CD14-positive monocyte (primary cell): ENCODE measurements around the gene RGS7. TPM values are rescaled to one million over a fixed set of nuclear protein-coding genes. Genes with fewer than 3 reads are reported as not detected.

Experiments
- DNase-seq, 3 donors: peaks; one replicate each; pipeline ENCODE4 v3.0.0-alpha.2; 2011 to 2022
- H2AFZ ChIP-seq: 2 replicates; pipeline ENCODE4 v1.6.0; 2012; ENCODE audit warnings: mild to moderate bottlenecking, low read depth, low read length, inconsistent platforms; ENCODE audit not compliant: insufficient read depth, poor library complexity, severe bottlenecking
- H3K27ac ChIP-seq, 2 donors: 1 replicate in 1 of 2; 2 replicates in 1 of 2; pipeline ENCODE4 v1.5.1; 2012 to 2013; ENCODE audit warnings: low read length in 2 of 2, control low read depth in 1 of 2, inconsistent platforms in 1 of 2, low read depth in 1 of 2, mild to moderate bottlenecking in 1 of 2
- H3K27me3 ChIP-seq, 2 donors: one replicate each; pipeline versions ENCODE4 v1.6.0 to v1.6.1; 2011 to 2013; ENCODE audit warnings: low read length in 2 of 2; ENCODE audit not compliant: control insufficient read depth in 2 of 2, insufficient read depth in 2 of 2
- H3K36me3 ChIP-seq, 2 donors: replicated peaks in 1 of 2; 1 replicate in 1 of 2; 2 replicates in 1 of 2; pipeline versions ENCODE4 v1.5.1 to v1.6.1; 2012 to 2013; ENCODE audit warnings: low read length in 2 of 2, control low read depth in 1 of 2, inconsistent platforms in 1 of 2, mild to moderate bottlenecking in 1 of 2; ENCODE audit not compliant: insufficient read depth in 2 of 2, control insufficient read depth in 1 of 2
- H3K4me1 ChIP-seq, 2 donors: 1 replicate in 1 of 2; 2 replicates in 1 of 2; pipeline versions ENCODE4 v1.5.1 to v1.6.1; 2012 to 2013; ENCODE audit warnings: low read length in 2 of 2, control low read depth in 1 of 2, inconsistent platforms in 1 of 2, mild to moderate bottlenecking in 1 of 2, moderate library complexity in 1 of 2; ENCODE audit not compliant: insufficient read depth in 2 of 2, control insufficient read depth in 1 of 2
- H3K4me2 ChIP-seq: replicated peaks from 2 replicates; pipeline ENCODE3; 2012; ENCODE audit warnings: low read length, moderate library complexity, mild to moderate bottlenecking; ENCODE audit not compliant: poor library complexity, severe bottlenecking; ENCODE audit errors: extremely low read depth
- H3K4me3 ChIP-seq, 3 experiments: fragments of 200-600 bp in 1 of 3; sonication (generic) in 1 of 3; replicated peaks in 1 of 3; 1 replicate in 2 of 3; 2 replicates in 1 of 3; pipeline ENCODE4 v1.5.1; 2011 to 2013; ENCODE audit warnings: low read length in 3 of 3, mild to moderate bottlenecking in 3 of 3, control low read depth in 2 of 3, low read depth in 2 of 3, inconsistent platforms in 1 of 3, moderate library complexity in 1 of 3
- H3K79me2 ChIP-seq: 2 replicates; pipeline ENCODE4 v1.6.0; 2012; ENCODE audit warnings: mild to moderate bottlenecking, control low read depth, inconsistent platforms, low read length, moderate library complexity; ENCODE audit not compliant: insufficient read depth
- H3K9ac ChIP-seq: 2 replicates; pipeline ENCODE4 v1.6.0; 2017; ENCODE audit warnings: low read length, mild to moderate bottlenecking; ENCODE audit not compliant: insufficient read depth, poor library complexity, severe bottlenecking
- H3K9me3 ChIP-seq, 2 donors: replicated peaks in 1 of 2; 1 replicate in 1 of 2; 2 replicates in 1 of 2; pipeline versions ENCODE4 v1.5.1 to v1.6.1; 2012 to 2013; ENCODE audit warnings: low read length in 2 of 2, control low read depth in 1 of 2; ENCODE audit not compliant: control insufficient read depth in 1 of 2, insufficient read depth in 1 of 2
- H4K20me1 ChIP-seq: 2 replicates; pipeline ENCODE4 v1.6.0; 2012; ENCODE audit warnings: mild to moderate bottlenecking, low read length, control low read depth, moderate library complexity; ENCODE audit not compliant: insufficient read depth
- H3K27ac Mint-ChIP-seq, 7 donors: one replicate each; pipeline ENCODE4 v1.8.0; 2020; ENCODE audit warnings: mild to moderate bottlenecking in 7 of 7, mixed read lengths in 7 of 7, moderate library complexity in 6 of 7, inconsistent platforms in 2 of 7
- H3K27me3 Mint-ChIP-seq, 3 donors: one replicate each; pipeline ENCODE4 v1.8.0; 2021 to 2022; ENCODE audit warnings: low read depth in 3 of 3, mild to moderate bottlenecking in 3 of 3, mixed read lengths in 3 of 3, moderate library complexity in 3 of 3, inconsistent platforms in 1 of 3
- H3K36me3 Mint-ChIP-seq, 2 donors: one replicate each; pipeline ENCODE4 v1.8.0; 2020; ENCODE audit warnings: mixed read lengths in 2 of 2, inconsistent platforms in 1 of 2, mild to moderate bottlenecking in 1 of 2
- H3K4me1 Mint-ChIP-seq: one replicate; pipeline ENCODE4 v1.8.0; 2020; ENCODE audit warnings: mild to moderate bottlenecking, mixed read lengths
- H3K4me3 Mint-ChIP-seq, 2 donors: one replicate each; pipeline ENCODE4 v1.8.0; 2020; ENCODE audit warnings: mild to moderate bottlenecking in 2 of 2, mixed read lengths in 2 of 2, moderate library complexity in 1 of 2
- H3K9me3 Mint-ChIP-seq, 7 donors: one replicate each; pipeline ENCODE4 v1.8.0; 2020 to 2022; ENCODE audit warnings: mixed read lengths in 7 of 7, mild to moderate bottlenecking in 6 of 7, moderate library complexity in 6 of 7, inconsistent platforms in 2 of 7
- WGBS: methylation state at CpG from one replicate; pipeline ENCODE4 v1.1.5; 2013; ENCODE audit warnings: missing lambda C conversion rate; ENCODE audit not compliant: insufficient coverage; 5-methylcytosine and 5-hydroxymethylcytosine counted together
- intact Hi-C, 2 donors: fragments of 100-400 bp; cut with micrococcal nuclease; formaldehyde crosslinking; loops; one replicate each; pipeline versions ENCODE4 v1.15.0 to v1.15.1; 2023
- polyA plus RNA-seq, 3 donors: library from polyadenylated mRNA; depleted of rRNA in 1 of 3; unstranded in 2 of 3; stranded (reverse) in 1 of 3; fragments of 300-500 nt in 2 of 3; fragments of >200 nt in 1 of 3; fragmentation: Illumina TruSeq in 2 of 3; gene quantifications; 1 replicate in 2 of 3; 2 replicates in 1 of 3; pipeline ENCODE4 v1.2.3, GENCODE V29; 2012 to 2021
- TF ChIP-seq, protein P1 (sequence below): fragments of 200-600 bp; IDR thresholded peaks from one replicate; pipeline ENCODE4 v1.8.0; 2022; ENCODE audit warnings: antibody characterized with exemption, mild to moderate bottlenecking

Gene RGS7
- polyA plus RNA-seq, 3 donors: not detected

DNA sequence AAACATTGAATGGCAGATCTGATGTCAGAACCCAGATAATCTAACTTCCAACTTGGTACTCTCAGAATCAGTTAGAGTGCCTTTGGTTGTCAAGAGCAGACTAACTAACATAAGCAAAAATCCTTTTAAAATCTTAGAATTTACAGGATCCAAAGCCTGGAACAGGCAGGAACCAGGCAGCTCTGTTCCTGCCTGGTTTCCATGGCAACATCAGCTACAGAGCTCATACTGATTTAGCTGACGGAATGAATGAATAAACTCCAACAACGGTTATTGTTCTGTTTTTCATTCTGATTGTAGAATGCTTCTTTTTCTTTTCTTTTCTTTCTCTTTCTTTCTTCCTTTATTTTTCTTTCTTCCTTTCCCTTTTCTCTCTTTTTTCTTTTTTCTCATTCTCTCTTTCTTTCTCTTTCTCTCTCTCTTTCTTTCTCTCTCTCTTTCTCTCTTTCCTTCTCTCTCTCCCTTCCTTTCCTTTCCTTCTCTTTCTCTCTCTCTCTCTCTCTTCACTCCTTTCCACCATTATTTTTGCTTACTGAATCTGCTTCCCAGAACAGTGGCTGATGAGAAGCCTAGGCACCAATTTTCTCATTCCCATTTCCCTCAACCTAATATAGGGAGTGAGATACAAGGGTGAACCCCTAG is 121.6 kb downstream of the RGS7 start:
- intact Hi-C loops: no loop called here
- H3K27me3 Mint-ChIP-seq: peaks cover 0 to 1% (median 0%) of the 10 kb centered on the region in 3 donors
- no peaks in the 10 kb centered on the region for H3K36me3 Mint-ChIP-seq

DNA sequence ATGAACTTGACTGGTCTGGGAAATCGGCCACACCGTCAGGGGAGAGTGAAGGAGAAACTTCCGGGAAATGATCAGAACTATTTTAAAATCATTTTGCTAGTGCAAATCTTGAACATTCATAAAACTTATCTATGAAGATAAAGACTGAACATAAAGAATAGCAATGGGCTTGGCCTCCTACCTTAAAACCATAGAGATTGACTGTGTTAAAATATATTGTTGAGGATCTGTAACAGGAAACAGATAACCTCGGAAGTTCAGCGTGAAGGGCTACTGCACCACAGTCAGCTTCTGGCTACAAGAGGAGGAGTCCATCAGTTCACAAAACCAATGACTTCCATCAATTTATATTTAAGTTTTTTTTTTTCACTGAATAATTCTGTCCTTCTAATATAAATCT is 127.3 kb downstream of the RGS7 start:
- Histone ChIP-seq H3K79me2 (no peaks in the 10 kb centered on the region), H2AFZ (no peak overlapping the region), H3K4me2 (no peak overlapping the region), H3K27me3 (no peaks in the 10 kb centered on the region), H3K9ac (no peak overlapping the region), H3K4me3 (no peak overlapping the region), H3K4me1 (no peaks in the 10 kb centered on the region), H3K36me3 (no peaks in the 10 kb centered on the region), H3K9me3 (no peaks in the 10 kb centered on the region), H4K20me1 (no peaks in the 10 kb centered on the region), H3K27ac (no peak overlapping the region)
- no peaks in the 10 kb centered on the region for H3K36me3 Mint-ChIP-seq
- intact Hi-C loops: no loop called here
- no peak overlapping the region for H3K4me3 Mint-ChIP-seq
- no CpG with 5 or more reads among the region's 5 CpGs for WGBS
- no peak overlapping the region for H3K27ac Mint-ChIP-seq
- TF ChIP-seq, protein P1, sequence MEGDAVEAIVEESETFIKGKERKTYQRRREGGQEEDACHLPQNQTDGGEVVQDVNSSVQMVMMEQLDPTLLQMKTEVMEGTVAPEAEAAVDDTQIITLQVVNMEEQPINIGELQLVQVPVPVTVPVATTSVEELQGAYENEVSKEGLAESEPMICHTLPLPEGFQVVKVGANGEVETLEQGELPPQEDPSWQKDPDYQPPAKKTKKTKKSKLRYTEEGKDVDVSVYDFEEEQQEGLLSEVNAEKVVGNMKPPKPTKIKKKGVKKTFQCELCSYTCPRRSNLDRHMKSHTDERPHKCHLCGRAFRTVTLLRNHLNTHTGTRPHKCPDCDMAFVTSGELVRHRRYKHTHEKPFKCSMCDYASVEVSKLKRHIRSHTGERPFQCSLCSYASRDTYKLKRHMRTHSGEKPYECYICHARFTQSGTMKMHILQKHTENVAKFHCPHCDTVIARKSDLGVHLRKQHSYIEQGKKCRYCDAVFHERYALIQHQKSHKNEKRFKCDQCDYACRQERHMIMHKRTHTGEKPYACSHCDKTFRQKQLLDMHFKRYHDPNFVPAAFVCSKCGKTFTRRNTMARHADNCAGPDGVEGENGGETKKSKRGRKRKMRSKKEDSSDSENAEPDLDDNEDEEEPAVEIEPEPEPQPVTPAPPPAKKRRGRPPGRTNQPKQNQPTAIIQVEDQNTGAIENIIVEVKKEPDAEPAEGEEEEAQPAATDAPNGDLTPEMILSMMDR: no peak
- no peaks in the 10 kb centered on the region for H3K4me1 Mint-ChIP-seq
- H3K9me3 Mint-ChIP-seq: peaks cover 0 to 17% (median 2%) of the 10 kb centered on the region in 7 donors
- peaks cover 0 to 1% (median 0%) of the 10 kb centered on the region in 3 donors for H3K27me3 Mint-ChIP-seq
- DNase-seq: no peak

More for the DNA sequence above, 121.6 kb downstream of the RGS7 start:
- DNase-seq: no peak
- H3K4me1 ChIP-seq: no peaks in the 10 kb centered on the region
- TF ChIP-seq, protein P1: no peak
- H3K4me1 Mint-ChIP-seq: no peaks in the 10 kb centered on the region
- no peaks in the 10 kb centered on the region for H3K36me3 ChIP-seq
- H3K27ac ChIP-seq: no peak overlapping the region
- H3K9me3 ChIP-seq: peaks cover 0 to 3% of the 10 kb centered on the region in 2 donors
- H3K4me3 Mint-ChIP-seq: no peak overlapping the region
- no peak overlapping the region for H3K4me3 ChIP-seq
- no peaks in the 10 kb centered on the region for H4K20me1 ChIP-seq
- peaks cover 0 to 10% (median 2%) of the 10 kb centered on the region in 7 donors for H3K9me3 Mint-ChIP-seq
- H3K9ac ChIP-seq: no peak overlapping the region
- no CpG with 5 or more reads among the region's 2 CpGs for WGBS
- no peaks in the 10 kb centered on the region for H3K79me2 ChIP-seq
- H3K4me2 ChIP-seq: no peak overlapping the region
- H3K27me3 ChIP-seq: no peaks in the 10 kb centered on the region
- H3K27ac Mint-ChIP-seq: peak overlapping the region in 1 of 7 donors; percentile 31
- H2AFZ ChIP-seq: no peak overlapping the region
